Panc1 (cell line): ENCODE measurements around the gene PRKCQ. TPM values are rescaled to one million over a fixed set of nuclear protein-coding genes. Genes with fewer than 3 reads are reported as not detected.

ENCODE experiments used
- ATAC-seq: fragments of 200-7000 bp; cut with Tn5 transposase; 2 replicates; pipeline ENCODE4 v1.9.1; 2020; ENCODE audit warnings: mild to moderate bottlenecking, moderate library complexity
- BruUV-seq: library from RNA; stranded (reverse); fragments of 400-500 nt; replicated peaks from 2 replicates; lab custom pipeline; 2021; lab: Mats Ljungman, UMichigan
- CTCF ChIA-PET: fragments of 300-600 bp; sonication (Branson Sonifier 250); formaldehyde crosslinking; loops from one replicate; lab custom pipeline; 2022; ENCODE audit warnings: antibody characterized with exemption; lab: Charles Lee
- POLR2A ChIA-PET: fragments of 300-600 bp; sonication (Branson Sonifier 250); formaldehyde crosslinking; loops from one replicate; lab custom pipeline; 2022; ENCODE audit warnings: antibody characterized with exemption; lab: Charles Lee
- DNase-seq: peaks from one replicate; pipeline ENCODE4 v3.0.0-alpha.2; 2010; ENCODE audit warnings: low read depth, low spot score
- H3K27ac ChIP-seq: 2 replicates; pipeline ENCODE4 v1.5.1; 2011; ENCODE audit warnings: mild to moderate bottlenecking, low read length, inconsistent platforms
- H3K27me3 ChIP-seq: fragments of 200-500 bp; sonication (Bioruptor generic); 2 replicates; pipeline ENCODE4 v1.6.0; 2014; ENCODE audit warnings: low read length, inconsistent platforms; ENCODE audit not compliant: control insufficient read depth, insufficient read depth
- H3K36me3 ChIP-seq: fragments of 200-500 bp; sonication (Bioruptor generic); 2 replicates; pipeline ENCODE4 v1.5.1; 2014; ENCODE audit warnings: inconsistent platforms, mild to moderate bottlenecking, low read length, moderate library complexity; ENCODE audit not compliant: control insufficient read depth, insufficient read depth
- H3K4me1 ChIP-seq: 2 replicates; pipeline ENCODE4 v1.5.1; 2011; ENCODE audit warnings: inconsistent platforms, mild to moderate bottlenecking, low read length, moderate library complexity; ENCODE audit not compliant: control insufficient read depth, insufficient read depth
- H3K4me3 ChIP-seq, 2 experiments: 2 replicates each; pipeline ENCODE4 v1.5.1; 2011 to 2012; ENCODE audit warnings: low read depth in 2 of 2, low read length in 2 of 2, mild to moderate bottlenecking in 2 of 2, inconsistent platforms in 1 of 2, moderate library complexity in 1 of 2
- H3K9me3 ChIP-seq: fragments of 200-500 bp; sonication (Bioruptor generic); 2 replicates; pipeline ENCODE4 v1.5.1; 2014; ENCODE audit warnings: low read depth, mild to moderate bottlenecking, inconsistent platforms, low read length, moderate library complexity; ENCODE audit not compliant: control insufficient read depth, insufficient read depth
- POLR2AphosphoS5 ChIP-seq: IDR thresholded peaks from 2 replicates; pipeline ENCODE4 v1.6.1; 2012; ENCODE audit warnings: mild to moderate bottlenecking, low read depth, low read length, moderate library complexity
- SIN3A ChIP-seq: IDR thresholded peaks from 2 replicates; pipeline ENCODE4 v1.6.1; 2012; ENCODE audit warnings: low read depth, mild to moderate bottlenecking, low read length, moderate library complexity, borderline replicate concordance; ENCODE audit not compliant: insufficient read depth
- TCF7L2 ChIP-seq: IDR thresholded peaks from 2 replicates; pipeline ENCODE4 v1.6.1; 2011; ENCODE audit warnings: mild to moderate bottlenecking, low read depth, low read length, inconsistent platforms
- in situ Hi-C: cut with HindIII; loops from 2 replicates; pipeline ENCODE4 v1.10.0; 2016; ENCODE audit warnings: low sequenced_read_pairs, low pct_unique_long_range_greater_than_20kb
- intact Hi-C: fragments of 100-400 bp; cut with micrococcal nuclease; formaldehyde crosslinking; loops from one replicate; pipeline ENCODE4 v1.10.0; 2022; ENCODE audit not compliant: unreplicated experiment
- total RNA-seq: library from RNA; stranded (reverse); gene quantifications from one replicate; pipeline ENCODE4 v1.2.1, GENCODE V29; 2021; ENCODE audit not compliant: unreplicated experiment
- TF ChIP-seq, protein P1 (sequence below), 2 experiments: IDR thresholded peaks; 2 replicates each; pipeline ENCODE4 v1.6.1; 2011 to 2012; ENCODE audit warnings: low read depth in 2 of 2, control low read depth in 1 of 2, low read length in 1 of 2, mild to moderate bottlenecking in 1 of 2, moderate library complexity in 1 of 2; ENCODE audit not compliant: insufficient read depth in 1 of 2
- TF ChIP-seq, protein P2 (sequence below): fragments of 450-650 bp; IDR thresholded peaks from 2 replicates; pipeline ENCODE4 v1.5.1; 2017; ENCODE audit warnings: mild to moderate bottlenecking

PRKCQ gene
- total RNA-seq, 1 experiment from 2014 or later: 0.23 TPM

GRCh38 chr10:6426317-6426716, 153.8 kb downstream of the PRKCQ start:
- in situ Hi-C loops (no loop called here), intact Hi-C loops (no loop called here)
- Histone ChIP-seq H3K27ac (no peak overlapping the region), H3K9me3 (no peaks in the 10 kb centered on the region), H3K36me3 (no peaks in the 10 kb centered on the region), H3K4me1 (no peaks in the 10 kb centered on the region), H3K27me3 (no peaks in the 10 kb centered on the region; the same call in 1 of the 2 replicates), H3K4me3 (no peak overlapping the region)
- BruUV-seq: no TSS peak
- POLR2A ChIA-PET: interaction anchor here (0.7 kb wide), 1 partner anchor 1770 kb away, joined by 6 read pairs; no protein-coding TSS in a partner anchor
- TF ChIP-seq, protein P1, sequence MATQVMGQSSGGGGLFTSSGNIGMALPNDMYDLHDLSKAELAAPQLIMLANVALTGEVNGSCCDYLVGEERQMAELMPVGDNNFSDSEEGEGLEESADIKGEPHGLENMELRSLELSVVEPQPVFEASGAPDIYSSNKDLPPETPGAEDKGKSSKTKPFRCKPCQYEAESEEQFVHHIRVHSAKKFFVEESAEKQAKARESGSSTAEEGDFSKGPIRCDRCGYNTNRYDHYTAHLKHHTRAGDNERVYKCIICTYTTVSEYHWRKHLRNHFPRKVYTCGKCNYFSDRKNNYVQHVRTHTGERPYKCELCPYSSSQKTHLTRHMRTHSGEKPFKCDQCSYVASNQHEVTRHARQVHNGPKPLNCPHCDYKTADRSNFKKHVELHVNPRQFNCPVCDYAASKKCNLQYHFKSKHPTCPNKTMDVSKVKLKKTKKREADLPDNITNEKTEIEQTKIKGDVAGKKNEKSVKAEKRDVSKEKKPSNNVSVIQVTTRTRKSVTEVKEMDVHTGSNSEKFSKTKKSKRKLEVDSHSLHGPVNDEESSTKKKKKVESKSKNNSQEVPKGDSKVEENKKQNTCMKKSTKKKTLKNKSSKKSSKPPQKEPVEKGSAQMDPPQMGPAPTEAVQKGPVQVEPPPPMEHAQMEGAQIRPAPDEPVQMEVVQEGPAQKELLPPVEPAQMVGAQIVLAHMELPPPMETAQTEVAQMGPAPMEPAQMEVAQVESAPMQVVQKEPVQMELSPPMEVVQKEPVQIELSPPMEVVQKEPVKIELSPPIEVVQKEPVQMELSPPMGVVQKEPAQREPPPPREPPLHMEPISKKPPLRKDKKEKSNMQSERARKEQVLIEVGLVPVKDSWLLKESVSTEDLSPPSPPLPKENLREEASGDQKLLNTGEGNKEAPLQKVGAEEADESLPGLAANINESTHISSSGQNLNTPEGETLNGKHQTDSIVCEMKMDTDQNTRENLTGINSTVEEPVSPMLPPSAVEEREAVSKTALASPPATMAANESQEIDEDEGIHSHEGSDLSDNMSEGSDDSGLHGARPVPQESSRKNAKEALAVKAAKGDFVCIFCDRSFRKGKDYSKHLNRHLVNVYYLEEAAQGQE (IDR thresholded peaks at IDR 0.05; ENCODE audit: insufficient read depth in 1 of 2, low read depth in 2 of 2, low read length in 1 of 2): no peak
- TF ChIP-seq, protein P2, sequence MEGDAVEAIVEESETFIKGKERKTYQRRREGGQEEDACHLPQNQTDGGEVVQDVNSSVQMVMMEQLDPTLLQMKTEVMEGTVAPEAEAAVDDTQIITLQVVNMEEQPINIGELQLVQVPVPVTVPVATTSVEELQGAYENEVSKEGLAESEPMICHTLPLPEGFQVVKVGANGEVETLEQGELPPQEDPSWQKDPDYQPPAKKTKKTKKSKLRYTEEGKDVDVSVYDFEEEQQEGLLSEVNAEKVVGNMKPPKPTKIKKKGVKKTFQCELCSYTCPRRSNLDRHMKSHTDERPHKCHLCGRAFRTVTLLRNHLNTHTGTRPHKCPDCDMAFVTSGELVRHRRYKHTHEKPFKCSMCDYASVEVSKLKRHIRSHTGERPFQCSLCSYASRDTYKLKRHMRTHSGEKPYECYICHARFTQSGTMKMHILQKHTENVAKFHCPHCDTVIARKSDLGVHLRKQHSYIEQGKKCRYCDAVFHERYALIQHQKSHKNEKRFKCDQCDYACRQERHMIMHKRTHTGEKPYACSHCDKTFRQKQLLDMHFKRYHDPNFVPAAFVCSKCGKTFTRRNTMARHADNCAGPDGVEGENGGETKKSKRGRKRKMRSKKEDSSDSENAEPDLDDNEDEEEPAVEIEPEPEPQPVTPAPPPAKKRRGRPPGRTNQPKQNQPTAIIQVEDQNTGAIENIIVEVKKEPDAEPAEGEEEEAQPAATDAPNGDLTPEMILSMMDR: no peak
- TF ChIP-seq POLR2AphosphoS5: no peak
- CTCF ChIA-PET: no interaction called here
- ATAC-seq (no peak), DNase-seq (no peak)

- H3K9me3 ChIP-seq: no peaks in the 10 kb centered on the region
- CTCF ChIA-PET: no interaction called here
- TF ChIP-seq TCF7L2: no peak
- TF ChIP-seq, protein P2: no peak
- TF ChIP-seq, protein P1 (IDR thresholded peaks at IDR 0.05; ENCODE audit: insufficient read depth in 1 of 2, low read depth in 2 of 2, low read length in 1 of 2): no peak
- TF ChIP-seq POLR2AphosphoS5: no peak
- TF ChIP-seq SIN3A: no peak
- peaks cover 2% of the 10 kb centered on the region; the same call in 1 of the 2 replicates for H3K27me3 ChIP-seq
- DNase-seq: no peak
- ATAC-seq: no peak
- no peak overlapping the region for H3K27ac ChIP-seq
- intact Hi-C loops: no loop called here
- no peaks in the 10 kb centered on the region for H3K4me1 ChIP-seq
- no peak overlapping the region for H3K4me3 ChIP-seq
- in situ Hi-C loops: no loop called here
- no TSS peak for BruUV-seq
- H3K36me3 ChIP-seq: no peaks in the 10 kb centered on the region
- POLR2A ChIA-PET: no interaction called here
Observed at GRCh38 chr10:6423413-6424170, 156.5 kb downstream of the PRKCQ start.
